ENCODE data around the gene TNC. TPM values are rescaled to one million over a fixed set of nuclear protein-coding genes. Genes with fewer than 3 reads are reported as not detected.

TNC gene
- total RNA-seq, 1 experiment from 2014 or later, result 151 TPM

- no peak for DNase-seq (ENCODE audit: low read depth)
Observed at GRCh38 chr9:115050002-115050490, 67.9 kb downstream of the TNC start.

- DNase-seq (ENCODE audit: low read depth), result no peak
Observed at GRCh38 chr9:115046824-115047223, 71.1 kb downstream of the TNC start.

GRCh38 chr9:115046199-115046598 is 71.8 kb downstream of the TNC start:
- no peak for DNase-seq (ENCODE audit: low read depth)

GRCh38 chr9:115043632-115044031 is 74.3 kb downstream of the TNC start:
- DNase-seq (ENCODE audit: low read depth), result no peak

GRCh38 chr9:115042781-115043509 is 75.0 kb downstream of the TNC start:
- no peak for DNase-seq (ENCODE audit: low read depth)

GRCh38 chr9:115039516-115040120 is 78.3 kb downstream of the TNC start:
- no peak for DNase-seq (ENCODE audit: low read depth)

- DNase-seq (ENCODE audit: low read depth), result no peak
Observed at GRCh38 chr9:115038178-115038577, 79.8 kb downstream of the TNC start.

GRCh38 chr9:115036691-115037090 is 81.3 kb downstream of the TNC start:
- DNase-seq (ENCODE audit: low read depth), result no peak

- peak; percentile 62 for DNase-seq (ENCODE audit: low read depth)
Observed at GRCh38 chr9:115035841-115036612, 81.9 kb downstream of the TNC start.

- DNase-seq (ENCODE audit: low read depth), result peak; percentile 89
Observed at GRCh38 chr9:115034801-115035200, 83.2 kb downstream of the TNC start.

- DNase-seq (ENCODE audit: low read depth), result no peak
Observed at GRCh38 chr9:115033800-115034199, 84.2 kb downstream of the TNC start.

- DNase-seq (ENCODE audit: low read depth), result no peak
Observed at GRCh38 chr9:115032296-115032695, 85.7 kb downstream of the TNC start.

- no peak for DNase-seq (ENCODE audit: low read depth)
Observed at GRCh38 chr9:115030006-115030405, 88.0 kb downstream of the TNC start.

GRCh38 chr9:115025721-115026120 is 92.2 kb downstream of the TNC start:
- peak; percentile 86 for DNase-seq (ENCODE audit: low read depth)

GRCh38 chr9:115024925-115025535 is 92.9 kb downstream of the TNC start:
- DNase-seq (ENCODE audit: low read depth), result peak; percentile 82

- peak; percentile 99 for DNase-seq (ENCODE audit: low read depth)
Observed at GRCh38 chr9:115022760-115023434, 95.1 kb downstream of the TNC start.

GRCh38 chr9:115018547-115019435 is 99.2 kb downstream of the TNC start:
- DNase-seq (ENCODE audit: low read depth), result peak; percentile 95

GRCh38 chr9:115016344-115016743 is 101.6 kb downstream of the TNC start:
- DNase-seq (ENCODE audit: low read depth), result no peak

GRCh38 chr9:115015018-115015635 is 102.8 kb downstream of the TNC start:
- DNase-seq (ENCODE audit: low read depth), result peak; percentile 67

GRCh38 chr9:115014438-115014837 is 103.5 kb downstream of the TNC start:
- DNase-seq (ENCODE audit: low read depth), result no peak

All from M059J (cell line).